Endothelial cell of umbilical vein (primary cell): ENCODE measurements around the gene HPSE2.

Experiments used
- CTCF ChIP-seq, 2 donors: IDR thresholded peaks; 1 replicate in 1 of 2; 2 replicates in 1 of 2; pipeline ENCODE4 v1.5.1; 2011; ENCODE audit warnings: low read length in 2 of 2, mild to moderate bottlenecking in 2 of 2, moderate library complexity in 2 of 2, control low read depth in 1 of 2, inconsistent platforms in 1 of 2, low read depth in 1 of 2; ENCODE audit not compliant: insufficient read depth in 1 of 2; ENCODE audit errors: extremely low read depth in 1 of 2
- EZH2 ChIP-seq: IDR thresholded peaks from 2 replicates; pipeline ENCODE4 v1.6.1; 2012; ENCODE audit warnings: borderline replicate concordance, low read depth, mild to moderate bottlenecking, moderate library complexity, low read length, inconsistent platforms; ENCODE audit not compliant: severe bottlenecking
- POLR2A ChIP-seq: IDR thresholded peaks from 2 replicates; pipeline ENCODE4 v1.6.1; 2012; ENCODE audit warnings: low read depth, mild to moderate bottlenecking, control low read depth, low read length
- POLR2AphosphoS5 ChIP-seq: IDR thresholded peaks from 2 replicates; pipeline ENCODE4 v1.6.1; 2012; ENCODE audit warnings: low read depth, mild to moderate bottlenecking, control low read depth, low read length, moderate library complexity; ENCODE audit not compliant: insufficient read depth

DNA sequence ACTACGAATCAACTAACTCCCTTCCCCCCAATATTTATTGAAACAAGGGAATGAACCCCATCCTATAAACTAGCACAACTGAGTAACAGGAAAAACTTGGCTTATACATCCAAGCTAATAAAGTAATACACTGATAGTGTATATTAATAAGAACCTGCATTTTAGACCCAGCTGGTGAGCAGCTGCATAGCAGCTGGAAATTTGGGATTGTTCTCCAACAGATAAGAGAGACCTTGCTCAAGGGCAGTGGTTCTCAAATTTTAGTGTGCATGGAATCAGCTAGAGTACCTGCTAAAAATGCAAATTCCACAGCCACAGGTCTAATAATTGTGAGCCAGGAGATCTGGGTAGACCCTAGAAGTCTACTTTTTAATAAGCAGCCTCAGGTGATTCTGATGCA, 404.3 kb downstream of the HPSE2 start:
- TF ChIP-seq EZH2, result no peak
- TF ChIP-seq CTCF (IDR thresholded peaks at IDR 0.05; ENCODE audit: extremely low read depth in 1 of 2, insufficient read depth in 1 of 2, low read depth in 1 of 2, low read length in 2 of 2), result no peak
- no peak for TF ChIP-seq POLR2AphosphoS5
- TF ChIP-seq POLR2A, result no peak
